IPS DF 6.9 (cell line): ENCODE data around the gene PKHD1.

Experiments used
- DNase-seq: peaks from one replicate; pipeline ENCODE4 v3.0.0-alpha.2; 2013; ENCODE audit warnings: low read depth, low spot score
- H3K27ac ChIP-seq: one replicate; pipeline ENCODE4 v1.5.1; 2013; ENCODE audit warnings: low read length, control low read depth
- H3K27me3 ChIP-seq: 2 replicates; pipeline ENCODE4 v1.6.1; 2013; ENCODE audit warnings: mild to moderate bottlenecking, low read length; ENCODE audit not compliant: control insufficient read depth, insufficient read depth
- H3K36me3 ChIP-seq: 2 replicates; pipeline ENCODE4 v1.6.1; 2013; ENCODE audit warnings: low read length; ENCODE audit not compliant: control insufficient read depth, insufficient read depth
- H3K4me1 ChIP-seq: 2 replicates; pipeline ENCODE4 v1.6.1; 2013; ENCODE audit warnings: low read length; ENCODE audit not compliant: control insufficient read depth, insufficient read depth
- H3K4me3 ChIP-seq: 2 replicates; pipeline ENCODE4 v1.5.1; 2013; ENCODE audit warnings: mild to moderate bottlenecking, low read length
- H3K9me3 ChIP-seq: 2 replicates; pipeline ENCODE4 v1.6.1; 2013; ENCODE audit warnings: low read length, inconsistent platforms; ENCODE audit not compliant: control insufficient read depth, insufficient read depth
- WGBS: extraction: QIAGEN DNeasy Blood & Tissue Kit; methylation state at CpG from one replicate; pipeline ENCODE4 v1.1.7; 2013; ENCODE audit warnings: mixed read lengths, missing lambda C conversion rate; ENCODE audit not compliant: insufficient read length, insufficient coverage; 5-methylcytosine and 5-hydroxymethylcytosine counted together

The PKHD1 gene

GRCh38 chr6:51814418-51814817, 273.0 kb downstream of the PKHD1 start:
- H3K9me3 ChIP-seq, result no peaks in the 10 kb centered on the region
- no peak overlapping the region for H3K4me3 ChIP-seq
- no peaks in the 10 kb centered on the region; the same call in 1 of the 2 replicates for H3K4me1 ChIP-seq
- no peaks in the 10 kb centered on the region for H3K36me3 ChIP-seq
- no peaks in the 10 kb centered on the region for H3K27me3 ChIP-seq
- DNase-seq, result no peak
- WGBS, result no CpG with 5 or more reads among the region's 1 CpG
- H3K27ac ChIP-seq, result no peak overlapping the region

GRCh38 chr6:51813904-51814303, 273.5 kb downstream of the PKHD1 start:
- Histone ChIP-seq H3K4me1 (no peaks in the 10 kb centered on the region; the same call in 1 of the 2 replicates), H3K27ac (no peak overlapping the region), H3K4me3 (no peak overlapping the region), H3K36me3 (no peaks in the 10 kb centered on the region), H3K9me3 (no peaks in the 10 kb centered on the region), H3K27me3 (no peaks in the 10 kb centered on the region)
- no peak for DNase-seq
- no CpG with 5 or more reads among the region's 1 CpG for WGBS

DNA sequence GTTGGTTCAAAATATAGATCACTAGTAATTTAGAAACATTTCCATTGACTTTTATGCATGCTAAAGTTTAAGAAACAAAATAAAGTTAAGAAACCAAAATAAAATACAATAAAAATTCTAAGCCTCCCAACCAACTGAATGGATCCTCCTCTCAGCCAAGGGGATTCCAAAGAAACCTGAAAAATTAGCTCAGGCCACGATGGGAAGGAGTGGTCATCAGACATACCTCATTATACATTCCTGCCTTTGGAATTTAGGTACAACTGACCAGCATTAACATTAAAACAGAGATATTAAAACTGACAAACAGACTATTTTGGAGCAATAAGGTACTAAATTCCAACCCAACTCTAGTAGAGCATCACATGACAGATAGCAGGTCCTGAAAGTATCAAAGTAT, 275.2 kb downstream of the PKHD1 start:
- no CpG with 5 or more reads among the region's 1 CpG for WGBS
- Histone ChIP-seq H3K4me3 (no peak overlapping the region), H3K4me1 (no peaks in the 10 kb centered on the region), H3K9me3 (no peaks in the 10 kb centered on the region), H3K36me3 (no peaks in the 10 kb centered on the region), H3K27me3 (no peaks in the 10 kb centered on the region), H3K27ac (no peak overlapping the region)
- DNase-seq, result no peak

- H3K36me3 ChIP-seq, result no peaks in the 10 kb centered on the region
- WGBS, result no CpG with 5 or more reads among the region's 1 CpG
- no peaks in the 10 kb centered on the region for H3K27me3 ChIP-seq
- no peak overlapping the region for H3K4me3 ChIP-seq
- DNase-seq, result no peak
- no peak overlapping the region for H3K27ac ChIP-seq
- H3K9me3 ChIP-seq, result no peaks in the 10 kb centered on the region
- no peaks in the 10 kb centered on the region for H3K4me1 ChIP-seq
Measured at GRCh38 chr6:51805517-51805916, 281.9 kb downstream of the PKHD1 start.

DNA sequence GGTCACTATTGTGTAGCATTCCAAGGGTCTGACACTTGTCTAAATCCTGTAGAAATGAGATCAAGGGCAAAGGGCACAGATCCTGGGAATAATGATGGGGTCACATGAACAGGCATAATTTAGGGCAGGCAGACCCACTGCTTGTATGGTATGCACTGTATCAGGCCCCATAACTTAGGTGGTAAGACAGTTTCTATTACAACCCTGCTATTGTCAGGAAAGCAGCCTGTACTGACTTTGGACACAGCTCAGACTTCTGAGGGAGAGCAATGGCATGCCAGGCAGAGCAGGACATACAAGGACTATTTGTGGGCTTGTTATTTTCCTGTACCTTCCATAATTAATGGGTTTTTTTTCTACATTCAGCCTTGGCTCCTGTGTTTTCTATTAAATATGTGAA, 286.8 kb downstream of the PKHD1 start:
- H3K27ac ChIP-seq, result no peak overlapping the region

DNA sequence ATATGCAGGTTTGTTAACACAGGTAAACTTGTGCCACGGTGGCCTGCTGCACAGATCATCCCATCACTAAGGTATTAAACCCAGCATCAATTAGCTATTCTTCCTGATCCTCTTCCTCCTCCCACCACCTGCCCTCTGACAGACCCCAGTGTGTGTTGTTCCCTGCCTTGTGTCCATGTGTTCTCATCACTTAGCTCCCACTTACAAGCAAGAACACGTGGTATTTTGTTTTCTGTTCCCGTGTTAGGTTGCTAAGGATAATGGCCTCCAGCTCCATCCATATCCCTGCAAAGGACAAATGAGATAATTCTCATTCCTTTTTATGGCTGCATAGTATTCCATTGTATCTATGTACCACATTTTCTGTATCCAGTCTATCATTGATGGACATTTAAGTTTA, 294.0 kb downstream of the PKHD1 start:
- no CpG with 5 or more reads among the region's 3 CpGs for whole genome bisulfite sequencing
- no peak overlapping the region for H3K27ac ChIP-seq

More for the DNA sequence above, 286.8 kb downstream of the PKHD1 start:
- H3K4me3 ChIP-seq, result no peak overlapping the region
- no peaks in the 10 kb centered on the region for H3K27me3 ChIP-seq
- DNase-seq, result no peak
- H3K4me1 ChIP-seq, result no peaks in the 10 kb centered on the region
- H3K9me3 ChIP-seq, result no peaks in the 10 kb centered on the region
- H3K36me3 ChIP-seq, result no peaks in the 10 kb centered on the region

DNA sequence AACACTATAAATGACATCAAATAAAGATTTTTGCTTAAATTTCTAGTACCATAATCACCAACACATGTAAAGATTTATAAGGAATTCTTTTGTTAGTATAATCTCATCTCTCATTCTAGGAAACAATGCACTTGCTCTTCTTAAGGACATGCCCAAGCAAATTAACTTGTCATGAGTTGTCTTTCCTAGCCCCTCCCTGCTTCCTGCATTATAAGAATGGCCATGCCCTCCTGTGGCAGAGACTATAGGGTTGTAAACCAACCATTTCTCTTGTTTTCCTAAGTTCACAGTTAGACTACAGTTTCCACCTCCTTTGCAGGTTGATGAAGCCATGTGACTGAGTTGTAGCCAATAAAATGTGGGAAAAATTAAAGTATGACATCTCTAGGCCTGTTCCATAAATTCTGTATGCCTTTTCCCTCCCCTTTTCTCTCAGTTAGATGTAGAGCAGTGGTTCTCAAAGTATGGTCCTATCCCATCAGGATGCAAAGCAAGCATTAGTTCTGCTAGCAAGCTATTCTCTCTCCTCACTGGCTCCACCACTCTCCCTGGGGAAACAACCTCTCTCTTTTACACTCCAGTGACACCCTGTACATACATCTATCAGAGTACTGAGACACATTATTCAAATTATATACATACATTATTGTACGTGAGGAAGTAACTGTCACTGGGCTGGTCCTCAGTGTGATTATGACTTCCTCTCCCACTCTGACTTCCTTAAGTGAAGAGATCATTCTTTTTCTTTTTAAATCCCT, 295.0 kb downstream of the PKHD1 start:
- Histone ChIP-seq H3K27ac (no peak overlapping the region), H3K27me3 (no peaks in the 10 kb centered on the region), H3K36me3 (no peaks in the 10 kb centered on the region), H3K4me3 (no peak overlapping the region), H3K4me1 (no peaks in the 10 kb centered on the region), H3K9me3 (no peaks in the 10 kb centered on the region)
- WGBS, result no CpG with 5 or more reads among the region's 1 CpG
- DNase-seq, result no peak

More for the DNA sequence above, 294.0 kb downstream of the PKHD1 start:
- Histone ChIP-seq H3K36me3 (no peaks in the 10 kb centered on the region), H3K4me3 (no peak overlapping the region), H3K4me1 (no peaks in the 10 kb centered on the region), H3K9me3 (no peaks in the 10 kb centered on the region), H3K27me3 (no peaks in the 10 kb centered on the region)
- DNase-seq, result no peak

GRCh38 chr6:51790946-51791345, 296.5 kb downstream of the PKHD1 start:
- WGBS, result no CpG with 5 or more reads among the region's 5 CpGs
- DNase-seq, result no peak
- Histone ChIP-seq H3K27ac (no peak overlapping the region), H3K36me3 (no peaks in the 10 kb centered on the region), H3K4me3 (no peak overlapping the region), H3K4me1 (no peaks in the 10 kb centered on the region), H3K9me3 (no peaks in the 10 kb centered on the region), H3K27me3 (no peaks in the 10 kb centered on the region)

GRCh38 chr6:51788121-51788520, 299.3 kb downstream of the PKHD1 start:
- no peak for DNase-seq
- Histone ChIP-seq H3K36me3 (no peaks in the 10 kb centered on the region), H3K27ac (no peak overlapping the region), H3K9me3 (no peaks in the 10 kb centered on the region), H3K27me3 (no peaks in the 10 kb centered on the region), H3K4me3 (no peak overlapping the region), H3K4me1 (no peaks in the 10 kb centered on the region)
- no CpG with 5 or more reads among the region's 1 CpG for whole genome bisulfite sequencing

- Histone ChIP-seq H3K4me1 (no peaks in the 10 kb centered on the region), H3K4me3 (no peak overlapping the region), H3K36me3 (no peaks in the 10 kb centered on the region), H3K9me3 (no peaks in the 10 kb centered on the region), H3K27ac (no peak overlapping the region), H3K27me3 (no peaks in the 10 kb centered on the region)
- no peak for DNase-seq
- WGBS, result no CpG with 5 or more reads among the region's 2 CpGs
Measured at GRCh38 chr6:51778666-51779065, 308.7 kb downstream of the PKHD1 start.

DNA sequence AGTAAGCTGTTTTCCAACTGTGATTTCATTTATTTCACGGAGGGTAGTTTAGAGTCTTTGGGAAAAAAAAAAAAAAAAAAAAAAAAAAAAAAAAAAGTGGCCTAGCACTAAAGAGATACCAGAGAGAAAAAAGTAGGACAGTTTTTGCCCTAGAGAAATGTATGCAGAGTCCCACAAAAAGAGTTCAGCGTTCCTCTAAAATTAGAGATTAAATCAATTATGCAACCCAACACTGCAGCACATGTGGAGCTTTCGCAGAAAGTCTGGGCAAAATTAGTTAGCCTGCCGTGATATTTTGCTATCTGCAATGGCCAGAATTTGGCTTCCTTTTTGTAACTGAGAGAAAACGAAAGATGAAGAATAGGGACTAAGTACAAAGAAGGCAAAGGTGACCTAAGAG, 309.8 kb downstream of the PKHD1 start:
- H3K9me3 ChIP-seq, result no peaks in the 10 kb centered on the region
- no peak for DNase-seq
- no peak overlapping the region for H3K27ac ChIP-seq
- H3K27me3 ChIP-seq, result no peaks in the 10 kb centered on the region
- H3K4me1 ChIP-seq, result no peaks in the 10 kb centered on the region
- no peaks in the 10 kb centered on the region for H3K36me3 ChIP-seq
- no CpG with 5 or more reads among the region's 5 CpGs for WGBS
- no peak overlapping the region for H3K4me3 ChIP-seq
